A549 treated with CpdA at 1 μM for 4 hours (cell line): ENCODE measurements around the gene BUD31. TPM values are rescaled to one million over a fixed set of nuclear protein-coding genes. Genes with fewer than 3 reads are reported as not detected.

Experiments
- total RNA-seq: library from RNA; stranded (reverse); fragments of 200-300 nt; extraction: Qiagen RNA extraction; gene quantifications from 5 replicates; pipeline ENCODE4 v1.2.3, GENCODE V29; 2022; ENCODE audit warnings: low read depth

Gene BUD31
- 134 to 165 TPM (median 150 TPM) in 5 replicates for total RNA-seq

DNA sequence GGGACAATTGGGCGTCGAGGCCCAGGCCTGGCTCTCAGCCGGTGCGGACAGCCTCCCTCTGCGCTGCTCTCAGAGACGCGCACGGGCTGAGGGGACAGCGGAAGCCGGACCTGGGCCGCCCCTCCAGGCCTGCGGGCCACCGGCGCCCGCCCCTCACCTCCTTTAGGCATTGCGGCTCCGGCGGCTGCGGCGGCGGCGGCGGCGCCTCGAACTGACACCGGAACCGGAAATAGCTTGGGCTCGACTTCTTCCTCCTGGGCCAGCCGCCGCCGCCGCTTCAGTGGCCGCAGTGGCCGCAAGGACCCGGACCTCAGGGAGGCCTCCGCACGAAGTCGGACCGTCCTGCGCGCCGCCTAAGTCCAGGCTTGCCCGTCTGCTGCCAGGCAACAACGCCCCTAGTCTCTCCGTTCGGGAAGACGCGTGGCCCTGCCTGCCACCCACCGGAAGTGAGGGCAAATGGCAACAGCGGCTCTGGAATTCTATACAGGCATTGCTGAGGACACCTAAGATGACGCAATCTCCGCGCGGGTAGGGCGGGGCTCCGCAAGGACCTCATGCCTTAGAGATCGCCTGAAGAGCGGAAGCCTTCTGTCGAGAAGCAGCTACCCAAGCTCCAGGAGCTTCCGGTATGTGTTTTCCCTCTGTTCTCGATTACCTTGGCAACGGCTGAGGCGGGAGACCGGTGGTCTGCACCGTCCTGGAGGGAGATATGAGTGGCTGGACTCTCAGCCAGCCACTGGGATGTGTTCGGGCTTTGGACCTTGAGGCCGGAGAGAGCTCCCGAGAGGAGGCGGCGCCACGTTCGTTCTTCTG, at the start of gene BUD31, which contains the start of gene PDAP1:
Gene BUD31 (plus strand): TSS at position 591 of the 813 bp plus-strand sequence. CDS start 2,124 bp downstream, outside the sequence.
Gene PDAP1 (minus strand): TSS at position 219 of the 813 bp plus-strand sequence. CDS start 49 bp downstream, at position 170.

DNA sequence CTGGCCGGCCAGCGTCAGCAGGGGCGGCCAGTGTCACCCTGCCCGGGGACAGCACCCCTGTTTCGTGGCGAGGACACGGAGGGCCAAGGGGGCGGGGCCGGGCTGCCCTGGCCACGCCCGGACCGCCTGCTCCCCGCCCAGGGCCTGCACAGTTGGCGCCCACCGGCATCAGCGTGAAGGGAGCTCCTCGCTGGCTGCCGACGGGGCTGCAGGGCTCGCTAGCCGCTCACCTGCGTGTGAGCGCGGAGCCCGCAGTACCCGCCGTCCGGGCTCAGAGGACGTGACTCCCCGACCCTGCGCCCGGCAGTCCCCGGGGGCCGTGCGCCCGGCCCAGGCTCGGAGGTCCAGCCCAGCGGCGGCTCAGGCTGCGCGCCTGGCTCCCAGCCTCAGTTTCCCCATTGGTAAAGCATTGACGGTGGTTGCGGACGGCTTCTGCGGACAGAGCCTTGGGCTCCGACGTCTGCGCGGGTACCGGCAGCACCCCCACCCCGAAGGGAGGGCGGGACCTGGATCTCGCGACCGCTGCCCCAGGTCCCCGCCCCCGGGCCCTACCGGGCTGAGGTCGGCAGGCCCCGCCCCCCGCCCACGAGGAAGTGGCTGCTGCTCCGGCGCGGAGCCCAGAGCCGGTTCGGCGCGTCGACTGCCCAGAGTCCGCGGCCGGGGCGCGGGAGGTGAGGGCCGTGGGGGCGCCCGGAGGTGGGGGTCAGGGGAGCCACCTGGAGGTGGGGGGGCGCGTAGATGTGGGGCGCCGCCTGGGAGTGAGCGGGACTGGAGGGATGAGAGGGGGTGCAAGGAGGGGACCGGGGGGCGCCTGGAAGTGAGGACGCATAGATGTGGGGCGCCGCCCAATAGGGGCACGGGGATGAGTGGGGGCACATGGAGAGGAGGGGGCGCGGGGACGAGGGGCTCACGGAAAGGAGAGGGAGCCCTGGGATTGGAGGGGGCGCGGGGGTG, 34.4 kb upstream of the BUD31 start, which contains the start of gene ARPC1B:
Gene ARPC1B (plus strand): TSS at position 620 of the 954 bp plus-strand sequence. CDS start 10,985 bp downstream, outside the sequence.

GRCh38 chr7:99438573-99439480, 30.1 kb downstream of the BUD31 start, which contains the start of the genes CPSF4 and PTCD1:
CPSF4 (plus strand) TSS chr7:99438943; CDS start chr7:99439083, 140 bp downstream.
PTCD1 (minus strand) TSS chr7:99438798; CDS start chr7:99435242, 3,556 bp downstream.

Other genes with a start within 250 kb of the BUD31 start
- gene KPNA7, start 200.9 kb upstream of the BUD31 start, total RNA-seq, result 0.97 to 1.7 TPM (median 1.2 TPM) in 5 replicates
- 0.64 to 1.0 TPM (median 0.84 TPM) in 5 replicates for gene MYH16, start 136.1 kb upstream of the BUD31 start, total RNA-seq
- gene ARPC1A, start 83.1 kb upstream of the BUD31 start, total RNA-seq, result 133 to 146 TPM (median 136 TPM) in 5 replicates
- gene ARPC1B, start 34.2 kb upstream of the BUD31 start, total RNA-seq, result 267 to 303 TPM (median 287 TPM) in 5 replicates
- gene PDAP1, start 372 bp upstream of the BUD31 start, total RNA-seq, result 169 to 200 TPM (median 181 TPM) in 5 replicates
- 6.7 to 7.3 TPM (median 6.8 TPM) in 5 replicates for gene PTCD1, start 29.8 kb downstream of the BUD31 start, total RNA-seq
- 35.0 to 45.7 TPM (median 42.4 TPM) in 5 replicates for gene CPSF4, start 30.0 kb downstream of the BUD31 start, total RNA-seq
- 885 to 1,454 TPM (median 964 TPM) in 5 replicates for gene ATP5MF, start 57.2 kb downstream of the BUD31 start, total RNA-seq
- 7.9 to 9.9 TPM (median 8.7 TPM) in 5 replicates for gene ZNF789, start 63.9 kb downstream of the BUD31 start, total RNA-seq
- 15.1 to 19.6 TPM (median 18.5 TPM) in 5 replicates for gene ZNF394, start 91.3 kb downstream of the BUD31 start, total RNA-seq
- gene ZKSCAN5, start 95.7 kb downstream of the BUD31 start, total RNA-seq, result 9.0 to 10.3 TPM (median 9.5 TPM) in 5 replicates
- gene FAM200A, start 143.1 kb downstream of the BUD31 start, total RNA-seq, result 5.7 to 6.8 TPM (median 6.0 TPM) in 5 replicates
- gene ZNF655, start 149.7 kb downstream of the BUD31 start, total RNA-seq, result 54.1 to 63.6 TPM (median 57.3 TPM) in 5 replicates
- 0.75 to 1.4 TPM (median 1.1 TPM) in 5 replicates for gene TMEM225B, start 189.3 kb downstream of the BUD31 start, total RNA-seq
- 8.1 to 10.8 TPM (median 9.7 TPM) in 5 replicates for gene ZSCAN25, start 208.0 kb downstream of the BUD31 start, total RNA-seq